HEK293T (cell line): ENCODE measurements around the gene SPARC.

Experiments used
- ARNT ChIP-seq: fragments of 450-650 bp; IDR thresholded peaks from 2 replicates; pipeline ENCODE4 v1.6.1; 2017; ENCODE audit warnings: mild to moderate bottlenecking
- ELF4 ChIP-seq: fragments of 450-650 bp; IDR thresholded peaks from 2 replicates; pipeline ENCODE4 v1.6.1; 2017; ENCODE audit warnings: antibody characterized with exemption
- FOXA1 ChIP-seq: fragments of 450-650 bp; IDR thresholded peaks from 2 replicates; pipeline ENCODE4 v1.6.1; 2016; ENCODE audit warnings: mild to moderate bottlenecking
- FOXK2 ChIP-seq: fragments of 450-650 bp; IDR thresholded peaks from 2 replicates; pipeline ENCODE4 v1.6.1; 2016; ENCODE audit warnings: mild to moderate bottlenecking
- FOXM1 ChIP-seq: fragments of 450-650 bp; IDR thresholded peaks from 2 replicates; pipeline ENCODE4 v1.6.1; 2017; ENCODE audit warnings: mild to moderate bottlenecking, borderline replicate concordance
- L3MBTL2 ChIP-seq: fragments of 450-650 bp; conservative IDR thresholded peaks from 2 replicates; pipeline ENCODE4 v1.6.1; 2016; ENCODE audit warnings: mild to moderate bottlenecking
- LEF1 ChIP-seq: fragments of 450-650 bp; IDR thresholded peaks from 2 replicates; pipeline ENCODE4 v1.6.1; 2017; ENCODE audit warnings: mild to moderate bottlenecking, borderline replicate concordance
- NFRKB ChIP-seq: fragments of 450-650 bp; IDR thresholded peaks from 2 replicates; pipeline ENCODE4 v1.6.1; 2016; ENCODE audit warnings: mild to moderate bottlenecking, moderate library complexity
- SP1 ChIP-seq: fragments of 450-650 bp; IDR thresholded peaks from 2 replicates; pipeline ENCODE4 v1.6.1; 2017
- SUZ12 ChIP-seq: fragments of 450-650 bp; IDR thresholded peaks from 2 replicates; pipeline ENCODE4 v1.6.1; 2016; ENCODE audit warnings: mild to moderate bottlenecking
- TARDBP ChIP-seq: fragments of 450-650 bp; IDR thresholded peaks from 2 replicates; pipeline ENCODE4 v1.6.1; 2016

GRCh38 chr5:151643388-151643787 lies 43.3 kb downstream of the SPARC start:
- TF ChIP-seq FOXK2 (no peak), ELF4 (no peak), SUZ12 (no peak), L3MBTL2 (no peak), FOXM1 (no peak), LEF1 (no peak), ARNT (no peak), FOXA1 (no peak), SP1 (no peak), TARDBP (no peak), NFRKB (no peak)
